ENCODE data around the gene CD1B.
"Not testable (repeated sequence)": the region's sequence is repeated elsewhere in the genome, so short reads cannot be mapped to it uniquely, and the experiment has no call there.

The CD1B gene

DNA sequence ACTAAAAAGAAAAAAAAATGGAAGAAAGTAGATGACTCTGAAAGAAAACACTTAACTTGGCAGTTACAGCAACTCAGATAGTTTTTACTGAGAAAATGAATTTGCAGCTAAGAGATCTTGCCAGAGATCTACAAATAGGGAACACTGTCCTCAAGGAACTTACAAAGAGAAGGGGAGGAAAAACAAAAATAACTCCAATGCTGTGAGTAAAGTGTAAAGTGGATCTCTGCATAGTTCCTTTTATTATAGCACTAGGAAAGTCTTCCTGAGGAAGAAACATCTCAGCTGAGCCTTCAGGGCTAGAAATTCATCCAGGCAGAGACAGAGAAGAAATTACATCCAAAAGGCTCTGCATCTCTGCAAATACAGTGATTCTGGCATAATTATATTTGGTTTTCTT, 3.9 kb downstream of the CD1B start:
- no peak for DNase-seq

DNA sequence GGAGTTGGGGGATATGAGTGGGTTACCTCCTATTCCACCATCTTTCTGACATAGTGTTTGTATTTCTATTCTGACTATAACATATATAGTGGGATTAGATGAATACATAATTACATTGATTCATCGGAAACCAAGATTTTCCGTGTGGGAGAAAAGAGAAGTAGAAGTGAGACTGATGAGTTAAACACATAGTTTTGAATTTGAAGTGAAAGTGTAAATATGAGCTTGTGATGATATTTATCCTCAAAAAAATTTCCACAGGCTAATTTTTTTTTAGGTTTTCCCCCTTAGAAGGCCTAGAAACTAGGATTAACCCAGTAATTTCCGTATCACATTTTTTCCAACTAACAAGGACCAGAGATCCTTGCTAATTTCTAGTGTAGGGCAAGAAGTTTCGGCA, 6.9 kb downstream of the CD1B start:
- DNase-seq: no peak

DNA sequence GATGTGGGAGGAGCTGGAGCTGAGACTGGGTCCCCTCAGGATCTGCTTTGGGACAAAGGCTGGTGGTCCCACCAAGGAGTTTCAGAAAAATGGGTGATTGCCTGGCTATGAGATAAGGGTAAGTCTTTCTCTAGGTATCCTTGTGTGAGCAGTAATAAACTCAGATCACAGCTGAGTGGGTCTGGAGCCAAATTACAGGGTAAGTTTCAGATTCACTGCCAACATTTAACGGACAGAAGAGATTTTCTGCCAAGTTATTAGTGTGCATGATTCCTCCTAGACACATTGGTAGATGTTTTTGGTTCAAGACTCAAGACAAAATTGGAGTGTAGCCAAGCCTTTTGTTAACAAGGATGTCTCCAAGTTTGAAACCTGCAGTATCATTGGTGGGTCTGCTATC, 7.5 kb downstream of the CD1B start:
- no peak for DNase-seq

DNA sequence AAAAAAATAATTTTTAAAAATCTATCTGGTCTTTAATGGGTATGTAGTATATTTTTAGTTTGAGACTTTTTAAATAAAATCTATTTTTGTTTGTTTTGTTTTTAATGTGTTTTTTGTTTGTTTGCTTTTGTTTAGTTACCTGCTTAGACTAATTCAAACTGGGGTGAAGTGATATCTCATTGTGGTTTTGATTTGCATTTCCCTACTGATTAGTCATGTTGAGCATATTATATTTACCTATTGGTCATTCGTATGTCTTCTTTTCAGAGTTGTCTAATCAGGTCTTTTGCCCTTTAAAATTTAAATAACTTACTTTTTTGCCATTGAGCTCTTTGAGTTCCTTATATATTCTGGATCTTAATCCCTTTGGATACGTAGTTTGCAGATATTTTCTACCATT, 20.3 kb downstream of the CD1B start:
- no peak for DNase-seq

DNA sequence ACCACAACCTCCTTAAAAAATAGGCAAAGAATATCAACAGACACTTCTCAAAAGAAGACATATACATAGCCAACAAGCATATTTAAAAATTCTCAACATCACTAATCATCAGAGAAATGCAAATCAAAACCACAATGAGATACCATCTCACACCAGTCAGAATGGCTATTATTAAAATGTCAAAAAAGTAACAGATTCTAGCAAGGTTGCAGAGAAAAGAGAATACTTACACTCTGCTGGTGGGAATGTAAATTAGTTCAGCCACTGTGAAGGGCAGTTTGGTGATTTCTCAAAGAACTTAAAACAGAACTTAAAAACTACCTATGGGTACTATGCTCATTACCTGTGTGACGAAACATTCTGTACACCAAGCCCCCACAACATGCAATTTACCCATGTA, 20.7 kb downstream of the CD1B start:
- no peak for DNase-seq

DNA sequence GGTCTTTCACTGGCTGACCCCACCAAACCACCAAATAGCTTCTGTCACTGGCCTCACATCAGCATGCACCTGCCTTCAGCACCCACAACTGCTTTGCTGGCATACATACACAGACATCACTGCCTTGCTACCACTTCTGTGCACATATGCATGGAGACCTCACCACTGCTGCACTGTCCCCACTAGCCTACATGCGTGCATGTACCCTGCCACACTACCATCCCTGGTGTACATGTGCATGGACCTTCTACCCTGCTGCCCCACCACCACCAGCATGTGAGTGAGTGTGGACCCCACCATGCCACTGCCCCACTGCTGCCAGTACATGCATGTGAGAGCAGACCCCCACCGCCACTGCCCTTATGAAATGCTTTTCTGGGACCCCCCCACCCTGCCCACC, 35.5 kb downstream of the CD1B start:
- DNase-seq: no peak

DNA sequence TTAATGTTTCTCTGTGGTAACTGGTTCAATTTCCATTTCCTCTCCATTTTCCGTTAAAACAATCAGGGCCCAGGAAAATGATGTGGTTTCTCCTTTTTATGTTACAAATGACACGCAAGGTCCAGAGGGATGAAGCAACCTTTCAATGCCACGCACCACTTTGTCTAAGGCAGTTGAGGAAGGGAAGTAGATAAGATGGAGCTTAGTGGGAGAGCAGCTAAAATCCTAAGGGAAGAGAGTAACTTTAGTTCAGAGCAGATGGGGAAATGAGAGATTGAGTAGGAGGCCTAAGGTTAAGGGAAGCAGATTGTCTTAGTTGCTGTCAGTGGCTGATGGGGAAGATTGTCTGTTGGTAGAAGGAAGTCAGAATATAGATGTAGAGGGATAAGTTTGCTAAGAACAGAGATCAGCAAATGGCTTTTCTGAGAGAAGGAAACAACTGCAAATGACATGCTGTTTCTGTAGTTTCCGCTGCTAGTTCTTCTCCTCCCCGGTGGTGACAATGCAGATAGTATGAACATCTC, 40.9 kb downstream of the CD1B start:
- no peak for DNase-seq

DNA sequence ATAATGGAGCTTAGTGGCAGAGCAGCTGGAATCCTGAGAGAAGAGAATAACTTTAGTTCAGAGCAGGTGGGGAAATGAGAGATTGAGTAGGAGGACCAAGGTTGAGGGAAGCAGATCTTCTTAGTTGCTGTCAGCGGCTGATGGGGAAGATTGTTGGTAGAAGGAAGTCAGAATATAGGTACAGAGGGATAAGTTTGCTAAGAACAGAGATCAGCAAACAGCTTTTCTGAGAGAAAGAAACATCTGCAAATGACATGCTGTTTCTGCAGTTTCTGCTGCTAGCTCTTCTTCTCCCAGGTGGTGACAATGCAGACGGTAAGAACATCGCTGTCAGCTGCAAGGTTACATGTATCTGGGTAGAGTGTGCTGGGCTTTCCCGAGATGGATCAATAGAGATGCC, 41.5 kb downstream of the CD1B start, which contains the start of gene CD1C:
Gene CD1C, plus strand, starts transcription at position 113 of the 400 bp plus-strand sequence. Its CDS starts 142 bp downstream, at position 255.
- no peak for DNase-seq

DNA sequence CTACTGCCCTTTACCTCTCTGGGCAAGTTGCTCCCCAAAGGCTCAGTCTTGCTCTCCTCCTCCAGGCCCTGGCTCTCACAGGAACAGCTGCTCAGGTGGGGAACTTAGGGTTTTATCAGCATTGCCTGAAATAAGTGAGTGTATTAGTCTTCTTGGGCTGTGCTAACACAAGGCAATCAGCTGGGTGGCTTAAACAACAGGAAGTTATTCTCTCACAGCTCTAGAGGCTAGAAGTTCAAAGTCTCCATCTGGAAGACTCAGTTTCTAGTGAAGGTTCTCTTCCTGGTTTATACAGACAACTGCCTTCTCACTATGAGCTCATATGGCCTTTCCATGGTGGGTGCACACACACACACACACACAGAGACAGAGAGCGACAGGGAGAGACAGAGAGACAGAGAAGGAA, 44.4 kb downstream of the CD1B start:
- no peak for DNase-seq

DNA sequence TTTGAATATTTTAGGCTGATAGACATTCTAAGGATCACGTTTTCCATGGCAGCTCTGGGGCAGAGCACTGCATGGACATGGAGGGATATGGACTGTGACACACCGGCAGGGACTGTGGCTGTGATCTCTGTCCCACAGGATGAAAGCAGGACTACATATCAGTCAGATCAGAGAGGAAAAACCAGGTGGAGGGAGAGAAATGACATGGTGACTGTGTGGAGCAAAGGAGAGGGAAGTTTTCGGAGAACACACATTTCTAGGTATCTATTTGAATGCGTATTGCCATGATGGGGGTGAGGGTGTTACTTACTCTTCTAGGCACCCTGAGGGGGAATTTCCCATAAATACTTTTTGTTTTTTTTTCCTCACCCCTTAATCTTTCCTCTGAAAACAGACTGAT, 44.8 kb downstream of the CD1B start:
- no peak for DNase-seq

DNA sequence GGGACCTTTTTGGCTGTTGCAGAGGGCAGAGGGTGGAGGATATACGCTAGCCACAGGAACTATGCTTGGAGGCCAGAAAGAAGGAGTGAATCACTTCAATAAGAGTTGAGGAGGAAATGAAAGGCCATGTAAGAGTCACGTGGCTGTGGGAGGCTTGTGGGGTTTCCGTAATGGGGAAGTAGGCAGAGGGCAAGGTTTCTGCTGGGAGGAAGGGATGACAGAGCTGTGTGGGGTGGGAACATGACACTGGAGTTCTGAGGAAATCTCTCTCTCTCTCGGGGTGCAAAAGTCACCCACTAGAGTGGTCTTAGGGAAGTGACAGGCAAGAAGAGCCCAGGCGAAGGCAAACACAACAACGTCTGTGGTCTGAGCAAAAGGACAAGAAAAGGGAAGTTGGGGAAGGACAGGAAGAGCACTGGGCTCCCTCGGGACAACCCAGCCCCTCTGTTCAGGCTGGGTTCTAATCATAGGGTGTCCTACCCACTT, 45.5 kb downstream of the CD1B start:
- DNase-seq: no peak

DNA sequence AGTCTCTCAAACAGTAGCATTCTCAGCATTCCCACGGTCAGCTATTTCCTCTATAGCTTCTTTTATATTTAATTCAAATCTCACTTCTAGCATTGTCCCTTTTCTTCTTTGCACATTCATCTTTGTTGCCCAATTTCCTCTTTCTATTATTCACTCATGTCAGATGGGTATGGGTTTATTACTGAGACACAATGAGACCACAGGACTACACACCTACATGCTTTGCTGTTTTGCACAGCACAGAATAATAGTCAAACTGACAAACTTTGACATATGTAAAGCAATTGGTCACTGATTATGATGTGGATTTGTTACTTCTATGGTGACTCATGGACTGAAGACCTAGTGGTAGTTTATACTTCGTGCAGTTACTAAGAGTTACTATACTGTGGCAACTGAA, 47.4 kb downstream of the CD1B start:
- no peak for DNase-seq

DNA sequence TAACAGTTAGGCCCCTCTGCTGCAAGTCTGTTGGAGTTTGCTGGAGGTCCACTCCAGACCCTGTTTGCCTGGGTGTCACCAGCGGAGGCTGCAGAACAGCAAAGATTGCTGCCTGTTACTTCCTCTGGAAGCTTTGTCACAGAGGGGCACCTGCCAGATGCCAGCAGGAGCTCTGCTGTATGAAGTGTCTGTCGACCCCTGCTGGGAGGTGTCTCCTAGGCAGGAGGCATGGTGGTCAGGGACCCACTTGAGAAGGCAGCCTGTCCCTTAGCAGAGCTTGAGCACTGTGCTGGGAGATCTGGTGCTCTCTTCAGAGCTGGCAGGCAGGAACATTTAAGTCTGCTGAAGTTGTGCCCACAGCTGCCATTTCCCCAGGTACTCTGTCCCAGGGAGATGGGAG, 48.9 kb downstream of the CD1B start:
- DNase-seq: not testable (repeated sequence)
